Hematopoietic multipotent progenitor cell treated with erythropoietin and hydrocortisone succinate and interleukin-3 and kit ligand, for 17 days (in vitro differentiated cells): ENCODE data around the gene AHNAK2.
A peak's percentile ranks its signal among the peaks of the same experiment; 100 is the strongest.

ENCODE experiments used
- DNase-seq: peaks from one replicate; pipeline ENCODE4 v3.0.0-alpha.2; 2015; ENCODE audit warnings: low spot score

Gene AHNAK2

DNA sequence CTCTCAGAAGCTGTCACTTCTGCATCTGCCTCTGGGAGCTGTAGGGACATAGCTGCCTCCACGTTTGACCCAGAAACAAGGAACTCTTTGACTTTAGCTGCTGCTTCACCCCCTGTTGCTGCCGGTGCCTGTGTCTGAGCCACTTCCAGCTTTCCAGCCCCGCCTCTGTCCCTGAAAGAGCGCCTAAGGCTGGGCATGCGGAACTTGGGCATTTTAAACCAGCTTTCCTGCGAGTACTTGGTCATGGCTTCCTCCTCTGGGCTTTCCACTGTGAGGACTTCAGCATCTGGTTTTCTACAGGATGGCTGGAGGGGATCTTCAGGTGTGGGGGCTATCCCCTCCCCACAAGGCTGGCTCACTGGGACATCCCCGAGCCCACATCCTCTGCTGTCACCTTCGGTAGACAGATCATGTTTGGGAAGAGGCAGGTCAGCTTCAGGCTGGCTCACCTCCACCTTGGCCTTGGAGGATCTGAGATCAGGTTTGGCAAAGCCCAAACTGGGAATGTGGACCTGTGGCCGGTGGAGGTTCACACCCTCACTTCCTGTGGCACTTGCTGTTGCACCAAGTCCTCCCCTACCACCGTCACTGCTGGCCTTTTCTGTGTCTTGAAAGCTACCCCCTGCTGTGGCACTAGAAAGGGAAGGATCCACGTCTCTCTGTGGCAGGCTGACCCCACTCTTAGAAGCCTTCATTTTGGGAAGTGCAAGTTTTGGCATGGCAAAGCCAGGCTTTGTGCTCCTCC lies 38.3 kb downstream of the AHNAK2 start:
- DNase-seq: no peak

- no peak for DNase-seq
These were observed 39.2 kb downstream of the AHNAK2 start for GRCh38 chr14:104938960-104939359.

- no peak for DNase-seq
These were observed 39.7 kb downstream of the AHNAK2 start for GRCh38 chr14:104938436-104938835.

- no peak for DNase-seq
These were observed 40.3 kb downstream of the AHNAK2 start for GRCh38 chr14:104937694-104938365.

- DNase-seq: no peak
These were observed 41.0 kb downstream of the AHNAK2 start for GRCh38 chr14:104937161-104937560.

GRCh38 chr14:104936361-104937155 lies 41.6 kb downstream of the AHNAK2 start:
- no peak for DNase-seq

GRCh38 chr14:104935955-104936354 lies 42.2 kb downstream of the AHNAK2 start:
- DNase-seq: no peak

DNA sequence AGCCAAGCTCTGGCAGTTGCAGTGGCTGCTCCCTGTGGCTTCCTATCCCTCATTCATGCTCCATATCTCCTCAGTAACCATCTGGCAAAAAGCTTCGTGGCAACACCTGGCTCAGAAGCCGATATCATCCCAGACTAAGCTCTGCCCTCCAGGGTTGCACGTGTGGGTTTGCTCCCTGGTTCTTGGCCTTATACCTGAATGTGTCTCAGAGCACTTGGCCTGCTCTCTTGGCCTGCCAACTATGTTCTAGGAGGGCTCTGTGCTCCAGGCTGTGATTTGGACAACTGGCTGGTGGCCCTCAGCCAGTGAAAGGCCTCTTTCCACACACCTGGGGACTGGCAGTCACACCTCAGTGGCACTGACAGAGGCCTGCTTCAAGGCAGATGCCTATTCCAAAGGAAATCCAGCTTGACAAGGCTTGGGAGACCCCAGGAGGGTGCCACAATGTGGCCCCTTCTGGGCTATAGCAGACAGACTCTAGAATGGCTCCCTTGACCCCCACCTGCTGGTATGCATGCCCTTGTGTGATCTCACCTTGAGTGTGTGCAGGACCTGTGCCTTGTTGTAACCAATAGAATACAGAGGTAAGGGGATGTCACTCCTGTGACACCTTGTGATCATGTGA lies 43.0 kb downstream of the AHNAK2 start:
- no peak for DNase-seq

GRCh38 chr14:104933746-104934733 lies 44.1 kb downstream of the AHNAK2 start:
- DNase-seq: no peak

GRCh38 chr14:104932676-104933631 lies 45.2 kb downstream of the AHNAK2 start:
- peak; percentile 26 for DNase-seq

DNA sequence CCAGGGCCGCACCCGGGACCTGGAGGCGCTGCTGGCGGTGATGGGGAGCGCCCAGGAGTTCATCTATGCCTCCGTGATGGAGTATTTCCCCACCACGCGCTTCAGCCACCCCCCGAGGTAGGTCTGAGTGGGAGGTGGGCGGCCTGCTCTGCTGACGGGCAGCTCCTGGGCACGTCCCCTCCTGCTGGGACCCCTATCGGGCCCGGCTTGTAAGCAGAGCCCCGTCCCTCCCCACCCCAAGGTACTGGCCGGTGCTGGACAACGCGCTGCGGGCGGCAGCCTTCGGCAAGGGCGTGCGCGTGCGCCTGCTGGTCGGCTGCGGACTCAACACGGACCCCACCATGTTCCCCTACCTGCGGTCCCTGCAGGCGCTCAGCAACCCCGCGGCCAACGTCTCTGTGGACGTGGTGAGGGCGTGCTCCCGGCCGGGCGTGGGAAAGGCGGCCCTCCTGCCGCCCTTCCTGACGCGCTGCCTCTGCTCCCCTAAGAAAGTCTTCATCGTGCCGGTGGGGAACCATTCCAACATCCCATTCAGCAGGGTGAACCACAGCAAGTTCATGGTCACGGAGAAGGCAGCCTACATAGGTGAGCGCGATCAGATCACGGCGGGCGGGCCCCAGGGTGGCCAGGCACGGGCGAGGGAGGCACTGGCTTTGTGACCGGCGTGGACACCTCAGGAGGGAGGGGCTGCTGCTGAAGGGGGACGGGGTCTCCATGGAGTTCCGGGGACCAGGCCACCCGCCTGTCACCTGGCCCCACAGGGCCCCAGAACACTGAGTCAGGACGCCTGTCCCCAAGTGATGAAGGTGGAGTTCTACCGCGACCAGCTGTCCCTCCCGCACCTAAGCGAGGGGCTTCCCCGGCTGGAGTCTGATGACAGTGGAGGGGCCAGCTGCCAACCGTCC lies 46.2 kb downstream of the AHNAK2 start:
- no peak for DNase-seq

DNA sequence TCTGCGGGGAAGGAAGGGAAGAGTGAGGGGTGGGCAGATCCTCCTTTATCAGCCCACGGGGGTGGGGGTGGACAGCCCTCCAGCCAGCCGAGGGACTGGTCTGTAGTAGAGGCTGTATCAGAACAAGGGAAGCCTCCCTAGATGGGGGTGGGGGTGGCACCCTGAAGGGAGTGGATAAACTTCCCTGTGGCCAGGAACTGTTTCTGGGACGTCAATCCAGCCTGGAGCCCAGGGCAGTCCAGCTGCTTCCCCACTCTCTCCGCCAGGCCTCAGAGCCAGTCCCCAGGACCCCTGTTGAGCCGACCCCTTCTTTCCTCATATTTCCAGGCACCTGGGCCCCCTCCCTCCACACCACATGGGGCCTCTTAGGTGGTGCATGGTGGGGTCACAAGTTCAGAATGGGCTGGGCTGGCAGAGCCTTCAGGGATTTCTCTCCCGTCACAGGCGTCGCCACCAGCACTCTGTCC lies 46.8 kb downstream of the AHNAK2 start:
- DNase-seq: no peak

- no peak for DNase-seq
These were observed 47.5 kb downstream of the AHNAK2 start for GRCh38 chr14:104930526-104931303.

DNA sequence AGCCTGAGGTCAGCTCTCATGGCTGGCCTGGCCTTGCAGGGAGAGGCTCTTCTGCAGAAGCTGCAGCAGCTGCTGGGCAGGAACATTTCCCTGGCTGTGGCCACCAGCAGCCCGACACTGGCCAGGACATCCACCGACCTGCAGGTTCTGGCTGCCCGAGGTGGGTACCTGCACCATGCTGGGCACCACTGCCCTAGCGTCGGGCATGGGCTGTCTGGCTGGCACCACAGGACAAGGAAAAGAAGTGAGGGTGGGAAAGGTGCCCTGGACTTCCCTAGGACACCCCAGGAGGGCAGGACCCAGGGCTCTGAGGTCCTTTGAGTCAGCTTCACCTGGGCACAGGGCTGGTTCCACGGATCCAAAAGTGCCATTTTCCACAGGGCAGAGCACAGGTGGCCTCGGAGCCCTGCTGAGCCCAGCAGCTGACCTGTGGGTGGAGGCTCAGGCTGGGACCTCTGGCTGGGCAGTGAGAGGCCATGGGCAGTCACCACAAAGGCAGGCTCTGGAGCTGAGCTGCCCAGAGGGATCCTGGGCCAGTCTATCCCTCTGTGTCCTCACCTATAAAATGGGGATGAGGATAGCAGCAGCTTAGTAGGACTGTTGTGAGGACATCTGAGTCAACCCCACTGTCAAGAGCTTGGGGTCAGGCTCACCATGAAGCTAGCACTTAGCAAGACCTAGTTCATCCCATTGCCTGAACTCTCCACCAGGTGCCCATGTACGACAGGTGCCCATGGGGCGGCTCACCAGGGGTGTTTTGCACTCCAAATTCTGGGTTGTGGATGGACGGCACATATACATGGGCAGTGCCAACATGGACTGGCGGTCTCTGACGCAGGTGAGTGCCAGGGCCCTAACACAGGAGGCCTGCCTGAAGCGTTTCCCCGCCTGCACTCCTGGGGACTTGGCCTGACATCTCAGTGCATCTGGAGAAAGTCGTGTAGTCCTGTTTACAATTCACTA lies 48.6 kb downstream of the AHNAK2 start:
- DNase-seq: no peak

- no peak for DNase-seq
These were observed 49.6 kb downstream of the AHNAK2 start for GRCh38 chr14:104928391-104929133.

- no peak for DNase-seq
These were observed 50.3 kb downstream of the AHNAK2 start for GRCh38 chr14:104927901-104928300.
